Pulmonary artery endothelial cell (primary cell): Measurements from ENCODE around the gene MAN2A2. TPM values are rescaled to one million over a fixed set of nuclear protein-coding genes. Genes with fewer than 3 reads are reported as not detected.
"Not testable (repeated sequence)": the region's sequence is repeated elsewhere in the genome, so short reads cannot be mapped to it uniquely, and the experiment has no call there.

Experiments used
- DNase-seq: peaks from one replicate; pipeline ENCODE4 v3.0.0-alpha.2; 2011; ENCODE audit warnings: low read depth, low spot score
- total RNA-seq: library from RNA; depleted of rRNA; stranded (reverse); fragments of >200 nt; gene quantifications from 2 replicates; pipeline ENCODE4 v1.2.3, GENCODE V29; 2014

Gene MAN2A2
- total RNA-seq, 1 donor from 2014 or later: 19.8 TPM

DNA sequence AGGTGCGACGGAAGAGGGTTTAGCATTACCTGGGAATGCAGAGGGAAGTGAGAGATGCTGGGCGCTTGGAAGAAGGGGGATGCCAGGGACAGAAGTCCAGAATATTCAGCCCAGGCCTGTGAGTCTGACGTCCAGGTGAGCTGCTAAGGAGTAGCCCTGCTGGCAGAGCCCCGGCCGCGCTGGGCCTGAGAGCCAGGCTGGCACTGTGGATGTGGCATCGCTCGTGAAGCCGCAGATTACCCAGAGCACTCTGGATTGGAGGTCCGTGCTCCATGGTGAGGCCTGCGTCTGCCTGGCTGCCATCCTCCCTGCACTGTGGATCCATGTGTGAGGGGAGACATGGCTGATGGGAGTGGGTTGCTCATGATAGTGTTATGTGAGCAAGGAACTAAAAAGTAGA, 14.5 kb downstream of the MAN2A2 start:
- DNase-seq: no peak

DNA sequence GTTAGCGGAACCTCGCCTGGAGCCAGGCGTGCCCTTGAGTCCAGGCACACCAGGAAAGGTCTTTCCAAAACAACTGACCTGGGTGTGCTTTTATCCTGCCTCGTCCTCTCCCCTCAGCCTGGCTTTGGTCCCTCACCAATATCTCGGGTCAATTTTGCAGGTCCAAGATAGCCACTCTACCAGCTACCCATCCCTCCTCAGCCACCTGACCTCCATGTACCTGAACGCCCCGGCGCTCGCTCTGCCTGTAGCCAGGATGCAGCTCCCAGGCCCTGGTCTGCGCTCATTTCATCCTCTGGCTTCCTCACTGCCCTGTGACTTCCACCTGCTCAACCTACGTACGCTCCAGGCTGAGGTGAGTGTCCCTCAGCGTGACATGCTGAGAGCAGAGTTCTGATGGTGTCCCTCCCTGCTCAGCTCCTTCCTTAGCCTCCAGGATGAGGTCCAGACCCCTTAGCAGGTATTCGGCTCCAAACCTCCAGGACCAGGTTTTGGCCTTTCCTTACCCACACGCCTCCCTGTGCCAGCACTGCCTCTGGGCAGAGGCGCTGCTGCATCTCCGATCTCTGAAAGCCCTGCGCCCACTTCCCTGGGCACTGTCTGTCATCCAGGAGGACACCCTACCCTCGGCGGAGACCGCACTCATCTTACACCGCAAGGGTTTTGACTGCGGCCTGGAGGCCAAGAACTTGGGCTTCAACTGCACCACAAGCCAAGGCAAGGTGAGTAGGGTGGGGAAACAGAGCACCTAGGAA, 15.1 kb downstream of the MAN2A2 start:
- no peak for DNase-seq

DNA sequence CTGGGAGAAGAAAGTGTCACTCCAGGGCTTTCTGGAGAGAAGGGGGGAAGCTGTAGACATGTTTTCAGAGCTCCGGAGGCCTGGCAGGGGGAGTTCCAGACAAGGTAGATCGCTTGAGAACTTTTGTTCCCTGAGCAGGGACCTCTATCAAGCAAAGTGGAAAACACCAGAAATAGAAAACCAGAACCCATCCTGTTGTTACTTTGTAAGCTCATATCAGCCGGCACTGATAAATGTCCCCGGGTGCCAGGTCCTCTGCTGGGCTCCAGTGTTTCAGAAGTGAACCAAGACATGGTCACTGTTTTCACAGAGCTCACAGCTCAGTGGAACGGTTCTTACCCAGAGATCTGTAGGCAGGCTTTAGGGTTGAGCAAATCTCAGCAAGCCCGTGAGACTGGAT, 15.7 kb downstream of the MAN2A2 start:
- no peak for DNase-seq

DNA sequence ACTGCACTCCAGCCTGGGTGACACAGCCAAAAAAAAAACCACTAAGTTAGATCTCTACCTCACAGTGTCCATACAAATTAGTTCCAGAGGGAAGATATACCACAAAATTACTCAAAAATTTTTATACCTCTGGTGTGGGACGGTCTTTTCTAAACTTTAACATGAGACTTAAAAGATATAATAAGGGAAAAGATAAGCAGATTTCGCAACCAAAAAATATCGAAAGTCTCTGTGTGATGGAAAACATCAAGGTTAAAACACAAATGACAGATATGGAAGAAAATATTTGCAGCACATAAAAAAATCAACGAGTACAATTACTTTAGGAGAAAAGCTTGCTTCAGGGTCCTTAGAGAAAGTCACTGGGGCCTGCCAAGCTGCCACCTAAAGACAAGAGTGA, 18.8 kb downstream of the MAN2A2 start:
- DNase-seq: no peak

DNA sequence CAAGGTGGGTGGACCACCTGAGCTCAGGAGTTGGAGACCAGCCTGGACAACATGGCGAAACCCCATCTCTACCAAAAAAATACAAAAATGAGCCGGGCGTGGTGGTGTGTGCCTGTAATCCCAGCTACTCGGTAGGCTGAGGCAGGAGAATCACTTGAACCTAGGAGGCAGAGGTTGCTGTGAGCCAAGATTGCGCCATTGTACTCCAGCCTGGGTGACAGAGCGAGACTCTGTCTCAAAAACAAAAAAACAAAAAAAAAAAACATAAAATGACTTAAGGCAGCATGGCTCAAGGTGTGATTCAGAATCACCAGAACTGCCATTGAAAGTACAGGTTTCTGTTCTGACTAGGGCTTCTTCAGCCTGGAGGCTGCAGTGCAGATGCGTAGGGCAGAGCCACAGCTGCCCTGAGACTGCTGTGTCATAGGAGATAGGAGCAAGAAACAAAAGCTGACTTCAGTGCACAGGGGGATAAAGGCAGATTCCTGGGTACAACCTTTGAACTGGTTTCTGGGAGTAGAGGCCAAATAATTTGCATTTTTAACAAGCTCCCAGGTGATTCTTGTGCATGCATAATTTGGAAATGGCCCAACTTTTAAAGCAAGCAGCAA, 19.7 kb downstream of the MAN2A2 start:
- DNase-seq: not testable (repeated sequence)

DNA sequence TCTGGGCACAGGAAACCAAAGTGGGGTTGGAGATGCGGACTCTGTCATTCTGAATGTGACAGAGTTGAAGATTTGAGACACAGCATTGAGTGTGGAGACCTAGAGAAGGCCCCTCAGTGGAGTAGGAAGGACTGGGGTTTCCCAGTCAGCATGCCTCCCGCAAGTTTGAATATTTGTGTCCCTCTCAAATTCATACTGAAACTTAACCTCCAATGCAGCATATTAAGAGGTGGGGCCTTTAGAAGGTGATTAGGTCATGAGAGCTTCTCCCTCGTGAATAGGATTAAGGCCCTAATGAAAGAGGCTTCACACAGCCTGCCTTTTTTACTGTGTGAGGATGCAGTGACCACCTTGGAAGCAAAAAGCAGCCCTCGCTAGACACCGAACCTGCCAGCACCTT, 21.3 kb downstream of the MAN2A2 start:
- DNase-seq: no peak

DNA sequence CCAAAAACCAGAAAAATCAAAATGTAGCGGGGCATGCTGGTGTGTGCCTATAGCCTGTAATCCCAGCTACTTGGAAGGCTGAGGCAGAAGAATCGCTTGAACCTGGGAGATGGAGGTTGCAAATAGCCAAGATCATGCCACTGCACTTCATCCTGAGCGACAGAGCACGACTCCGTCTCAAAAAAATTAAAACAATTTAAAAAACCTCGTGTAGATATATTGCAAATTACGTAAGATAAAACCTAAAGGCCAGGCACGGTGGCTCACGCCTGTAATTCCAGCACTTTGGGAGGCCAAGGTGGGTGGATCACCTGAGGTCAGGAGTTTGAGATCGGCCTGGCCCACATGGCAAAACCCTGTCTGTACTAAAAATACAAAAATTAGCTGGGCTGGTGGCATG, 23.7 kb downstream of the MAN2A2 start:
- DNase-seq: not testable (repeated sequence)

DNA sequence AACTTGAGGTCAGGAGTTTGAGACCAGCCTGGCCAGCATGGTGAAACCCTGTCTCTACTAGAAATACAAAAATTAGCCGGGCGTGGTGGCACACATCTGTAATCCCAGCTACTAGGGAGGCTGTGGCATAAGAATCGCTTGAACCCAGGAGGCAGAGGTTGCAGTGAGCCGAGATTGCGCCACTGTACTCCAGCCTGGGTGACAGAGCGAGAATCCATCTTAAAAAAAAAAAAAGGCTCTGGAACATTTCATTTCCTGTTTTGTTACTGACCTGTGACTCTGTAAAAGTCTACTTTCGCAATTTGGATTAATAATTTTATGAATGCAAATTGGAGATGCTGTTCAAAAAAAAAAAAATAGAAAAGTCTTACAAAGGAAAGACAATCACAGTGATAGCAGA, 25.0 kb downstream of the MAN2A2 start:
- DNase-seq: not testable (repeated sequence)

DNA sequence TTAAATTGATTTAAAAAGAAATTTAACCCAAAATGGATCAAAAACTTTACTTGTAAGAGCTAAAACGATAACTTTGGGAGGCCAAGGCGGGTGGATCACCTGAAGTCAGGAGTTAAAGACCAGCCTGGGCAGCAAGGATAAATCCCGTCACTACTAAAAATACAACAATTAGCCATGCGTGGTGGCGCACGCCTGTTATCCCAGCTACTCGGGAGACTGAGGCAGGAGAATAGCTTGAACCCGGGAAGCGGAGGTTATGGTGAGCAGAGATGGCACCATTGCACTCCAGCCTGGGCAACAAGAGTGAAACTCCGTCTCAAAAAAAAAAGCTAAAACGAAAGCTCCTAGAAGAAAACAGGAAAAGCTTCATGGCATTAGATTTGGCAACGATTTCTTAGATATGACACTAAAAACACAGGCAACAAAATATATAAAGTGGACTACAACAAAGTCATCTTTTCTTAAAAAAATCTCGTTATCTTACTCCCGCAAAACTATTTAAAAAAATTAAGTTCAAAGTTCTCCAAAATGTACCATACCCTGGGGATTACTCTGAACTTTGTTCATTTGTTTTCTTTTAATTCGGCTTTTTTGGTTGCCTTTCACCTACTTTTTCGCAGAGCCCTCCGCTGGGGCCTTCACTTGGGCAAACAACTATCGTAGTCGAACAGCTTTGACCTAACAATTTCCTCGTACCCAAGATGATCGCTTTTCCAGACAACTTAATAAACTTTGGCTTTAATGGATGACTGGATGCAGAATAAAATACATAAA, 26.3 kb downstream of the MAN2A2 start:
- DNase-seq: no peak

DNA sequence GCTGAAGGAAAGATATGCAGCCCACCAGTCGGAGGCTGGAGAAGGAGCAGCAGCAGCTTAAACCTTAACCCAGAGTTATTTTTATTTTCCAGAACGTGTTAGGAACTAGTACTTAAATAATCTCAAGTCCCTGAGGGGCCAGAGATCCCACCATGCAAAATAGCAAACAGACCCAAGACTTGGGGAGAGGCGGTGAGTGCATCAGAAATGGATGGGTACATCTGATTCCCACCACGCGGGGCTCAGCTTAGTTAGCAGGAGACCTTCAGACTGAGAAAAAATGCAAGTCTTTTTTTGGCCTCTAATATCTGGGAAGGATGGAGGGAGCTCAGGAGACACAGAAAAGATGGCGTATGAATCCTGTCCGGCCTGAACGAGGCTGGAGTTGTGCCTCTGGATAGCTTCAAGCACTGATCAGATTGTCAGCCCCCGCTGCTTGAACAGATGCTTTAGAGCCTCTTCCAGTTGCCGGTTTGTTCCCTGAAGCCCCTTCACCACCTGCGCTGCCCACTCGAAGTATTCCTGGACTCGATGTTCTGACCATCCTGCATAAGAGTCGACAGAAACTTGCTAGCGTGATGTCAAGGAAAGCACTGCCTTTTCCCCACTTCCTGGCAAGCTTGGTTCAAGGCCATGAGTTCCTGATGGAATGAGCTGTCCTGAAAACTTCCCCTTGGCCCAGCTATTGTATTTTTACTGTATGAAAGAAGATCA, 27.9 kb downstream of the MAN2A2 start:
- no peak for DNase-seq

DNA sequence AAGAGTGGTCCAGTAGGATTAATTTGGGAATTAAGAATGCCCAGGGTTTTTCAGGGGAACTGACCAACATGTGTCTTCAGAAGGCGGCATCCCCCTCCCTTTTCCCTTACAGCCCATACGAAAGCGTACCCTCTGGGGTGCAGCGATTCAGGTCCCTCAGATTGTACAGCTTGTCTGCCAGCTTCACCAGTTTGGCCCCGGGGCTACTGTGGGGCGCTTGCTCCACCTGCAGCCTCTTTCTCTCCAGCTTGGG, 28.4 kb downstream of the MAN2A2 start:
- no peak for DNase-seq

DNA sequence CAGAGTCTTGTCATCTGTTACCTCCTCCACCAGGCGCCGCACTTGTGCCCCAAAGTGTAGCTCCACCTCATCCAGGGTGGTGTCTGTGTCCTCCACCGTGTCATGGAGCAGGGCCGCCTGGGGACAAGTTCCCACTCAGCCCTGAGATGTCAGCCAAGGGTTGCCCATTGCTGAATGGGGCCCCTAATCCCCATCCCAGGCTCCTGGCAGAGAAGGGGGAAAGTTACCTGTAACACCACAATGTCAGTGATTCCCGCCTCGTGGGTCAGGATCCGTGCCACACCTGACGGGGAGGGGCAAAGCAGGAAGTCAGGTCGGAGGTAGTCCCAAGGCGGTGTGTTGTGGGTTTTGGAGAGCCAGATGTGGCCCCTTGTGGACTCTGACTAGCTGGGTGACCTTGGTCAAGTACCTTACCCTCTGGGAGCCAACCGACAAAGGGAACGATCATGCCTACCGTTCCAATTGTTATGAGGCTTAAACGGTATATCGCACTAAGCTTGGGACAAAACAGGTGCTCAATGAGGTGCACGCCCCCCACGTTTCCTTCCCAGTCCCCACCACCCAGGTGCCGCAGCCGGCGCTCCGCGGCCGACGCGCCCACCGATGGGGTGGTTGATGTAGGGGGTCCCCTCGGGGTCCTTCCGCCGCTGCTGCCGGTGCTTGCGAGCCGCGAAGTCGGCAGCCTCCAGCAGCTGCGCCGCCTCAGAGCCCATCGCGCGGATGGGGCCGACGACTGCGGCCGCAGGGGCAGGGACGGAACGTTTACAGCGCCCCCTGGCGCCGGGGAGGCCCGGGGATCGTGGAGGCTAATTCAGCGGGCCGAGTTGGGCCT, 28.9 kb downstream of the MAN2A2 start, which contains the start of gene HDDC3:
Gene HDDC3 (minus strand): TSS at position 722 of the 832 bp plus-strand sequence. CDS start 9 bp downstream, at position 713.
- DNase-seq: no peak

DNA sequence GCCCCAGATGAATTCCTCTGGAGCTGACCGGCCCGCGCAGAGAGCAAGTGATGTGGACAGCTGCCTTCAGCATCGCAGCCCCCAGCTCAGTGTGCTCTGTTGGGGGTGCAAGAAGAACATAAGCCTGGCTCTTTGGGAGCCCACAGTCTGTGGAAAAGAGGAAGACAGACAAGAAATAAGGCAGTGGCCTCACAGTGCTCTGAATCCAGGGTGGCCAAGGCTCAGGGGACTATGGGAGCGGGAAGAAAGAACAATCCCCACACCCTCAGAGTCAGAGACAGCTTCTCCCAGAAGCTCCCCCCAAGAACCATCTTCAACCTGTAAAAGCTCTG, 29.5 kb downstream of the MAN2A2 start:
- no peak for DNase-seq

DNA sequence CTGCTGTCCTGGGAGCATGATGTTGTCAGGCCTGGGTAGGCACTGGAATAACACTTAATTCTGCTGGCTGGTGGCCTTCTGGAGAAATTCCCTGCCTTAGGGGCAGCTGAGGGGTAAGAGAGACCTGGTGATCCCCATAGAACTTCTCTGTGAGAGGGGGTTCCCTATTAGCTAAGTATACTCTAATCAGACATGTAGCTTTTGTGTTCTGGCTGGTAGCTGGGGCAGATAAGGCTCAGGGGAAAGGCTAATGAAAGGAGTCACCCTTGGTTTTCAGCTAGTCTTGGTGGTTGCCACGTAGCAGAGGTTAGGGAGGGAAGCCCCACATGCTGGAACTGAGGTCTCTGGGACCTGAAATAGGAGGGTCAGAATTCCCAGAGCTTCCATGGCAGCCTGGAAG, 30.2 kb downstream of the MAN2A2 start:
- DNase-seq: no peak

DNA sequence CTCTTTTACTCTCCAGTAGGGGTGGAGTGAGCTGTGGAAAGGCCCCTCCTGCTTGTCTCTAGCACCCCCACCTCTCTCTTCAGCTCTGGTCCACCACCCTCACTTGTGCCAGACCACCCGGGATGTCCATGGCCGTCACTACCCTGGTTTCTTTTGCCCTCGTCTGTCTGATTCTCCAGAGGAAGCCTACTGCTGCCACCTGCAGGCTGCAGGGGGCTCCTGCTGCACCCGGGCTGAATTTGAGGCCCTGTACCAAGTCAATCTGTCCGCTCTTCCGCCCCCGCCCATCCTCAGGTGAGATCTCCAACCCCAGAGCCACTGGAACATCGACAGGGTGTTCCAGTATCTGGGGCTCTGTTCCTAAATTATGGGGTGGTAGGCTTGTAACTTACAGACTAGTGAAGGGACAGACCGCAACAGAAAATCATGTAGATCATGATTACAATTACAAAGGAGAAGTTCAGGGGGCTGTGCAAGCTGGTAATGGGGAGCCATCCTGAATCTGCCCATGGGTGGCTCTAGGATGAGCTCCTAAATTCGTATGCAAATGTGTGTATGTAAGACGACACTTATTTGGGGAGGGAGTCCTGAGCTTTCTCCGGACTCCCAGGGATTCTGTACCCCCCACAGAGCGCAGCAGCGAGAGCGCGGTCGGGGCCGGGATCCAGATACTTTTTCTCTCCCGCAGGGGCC, 31.3 kb downstream of the MAN2A2 start:
- no peak for DNase-seq

DNA sequence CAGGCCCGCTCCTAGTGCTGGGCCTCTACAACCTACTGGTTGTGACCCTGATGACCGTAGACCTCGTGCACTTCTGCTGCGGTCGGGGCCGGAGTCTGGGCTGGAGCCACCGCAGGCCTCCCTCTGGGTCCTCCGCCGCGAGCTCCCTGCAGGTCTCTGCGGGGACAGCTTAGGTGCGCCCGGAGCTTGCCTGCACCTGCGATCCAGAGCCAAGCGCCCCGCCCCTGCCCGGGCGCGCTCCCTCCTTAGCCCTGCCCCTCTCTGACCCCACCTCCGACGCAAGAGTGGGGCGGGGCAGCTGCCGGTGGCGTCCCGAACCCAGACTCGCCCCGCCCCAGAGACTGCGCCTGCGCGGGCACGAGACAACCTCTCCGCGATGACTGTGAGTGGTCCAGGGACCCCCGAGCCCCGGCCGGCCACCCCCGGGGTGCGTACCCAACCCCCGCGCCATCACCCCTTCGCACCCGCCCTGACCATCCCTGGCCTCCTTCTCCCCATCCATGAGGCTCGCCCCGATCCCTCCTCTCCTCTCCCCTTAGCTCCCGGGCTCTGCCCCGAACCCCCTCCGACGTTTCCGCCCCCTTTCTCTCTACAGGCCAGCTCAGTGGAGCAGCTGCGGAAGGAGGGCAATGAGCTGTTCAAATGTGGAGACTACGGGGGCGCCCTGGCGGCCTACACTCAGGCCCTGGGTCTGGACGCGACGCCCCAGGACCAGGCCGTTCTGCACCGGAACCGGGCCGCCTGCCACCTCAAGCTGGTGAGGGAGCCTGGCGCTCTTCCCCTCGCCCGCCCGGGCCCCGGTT, 32.0 kb downstream of the MAN2A2 start, which contains the start of gene UNC45A:
Gene UNC45A (plus strand): TSS at position 337 of the 803 bp plus-strand sequence. CDS start 40 bp downstream, at position 377.
- no peak for DNase-seq

DNA sequence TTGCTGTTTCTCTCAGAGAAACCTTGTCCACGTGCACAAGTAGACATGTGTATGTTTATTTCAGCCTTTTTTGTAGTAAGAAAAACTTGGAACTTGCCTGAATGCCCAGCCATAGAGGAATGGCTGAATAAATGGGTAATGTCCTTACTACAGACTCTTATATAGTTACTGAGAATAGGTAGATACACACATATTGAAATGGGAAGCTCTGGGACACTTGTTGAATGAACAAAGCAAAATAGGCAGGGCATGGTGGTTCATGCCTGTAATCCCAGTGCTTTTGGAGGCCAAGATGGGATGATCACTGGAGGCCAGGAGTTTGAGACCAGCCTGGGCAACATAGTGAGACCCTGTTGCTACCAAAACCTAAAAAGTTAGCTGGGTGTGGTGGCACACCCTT, 33.7 kb downstream of the MAN2A2 start:
- DNase-seq: no peak

DNA sequence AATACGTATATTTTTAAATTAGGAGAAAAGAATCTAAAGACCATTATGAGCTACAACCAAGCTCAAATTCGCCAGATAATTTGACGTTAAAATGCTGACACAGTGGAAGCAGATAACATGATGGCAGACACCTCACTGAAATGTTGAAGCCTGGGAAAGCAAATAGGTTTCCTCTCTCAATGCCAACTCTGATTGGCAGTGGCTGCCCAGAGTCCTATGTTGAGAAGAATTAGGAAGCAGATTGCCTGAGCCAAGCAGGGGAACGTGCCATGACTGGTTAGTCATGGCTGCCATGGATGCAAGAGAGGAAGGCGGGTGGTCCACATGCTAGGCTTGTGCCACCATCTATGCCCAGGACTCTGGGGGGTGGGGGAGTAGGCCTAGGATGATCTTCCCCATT, 35.2 kb downstream of the MAN2A2 start:
- DNase-seq: no peak

DNA sequence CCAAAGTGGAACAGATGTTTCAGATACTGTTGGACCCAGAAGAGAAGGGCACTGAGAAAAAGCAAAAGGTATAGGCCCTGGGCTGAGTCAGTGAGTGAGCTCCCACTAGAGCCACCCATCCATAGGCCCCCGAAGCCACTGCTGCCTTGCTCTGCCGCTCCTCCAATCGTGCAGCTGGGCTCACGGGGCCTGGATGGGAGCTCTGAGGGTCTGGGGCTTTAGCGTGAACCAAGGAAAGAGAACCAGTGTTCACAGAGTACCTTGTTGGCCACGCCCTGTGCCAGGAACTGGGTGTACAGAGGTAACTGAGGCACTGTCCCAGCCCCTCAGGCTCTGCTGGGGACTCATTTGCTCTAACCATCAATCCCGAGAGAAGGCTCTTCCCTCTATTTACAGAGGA, 36.7 kb downstream of the MAN2A2 start:
- no peak for DNase-seq

DNA sequence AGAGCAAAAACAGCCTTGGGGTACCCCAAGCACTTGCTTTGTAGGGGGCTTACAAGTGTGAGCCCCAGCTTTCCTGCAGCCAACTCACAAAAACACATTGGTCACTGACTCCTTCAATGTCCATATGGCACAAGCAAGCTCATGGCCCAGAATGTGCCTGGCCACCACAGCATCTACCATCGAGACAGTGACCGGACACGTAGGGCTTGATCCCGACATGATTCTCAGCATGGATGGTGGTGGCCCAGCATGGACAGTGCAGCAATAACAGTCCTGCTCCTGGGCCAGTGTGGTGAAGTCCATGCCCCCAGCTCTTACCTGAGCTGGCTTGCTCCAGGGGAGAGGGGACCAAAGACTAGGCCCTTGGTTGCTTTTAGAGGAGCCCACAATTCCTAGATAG, 37.9 kb downstream of the MAN2A2 start:
- DNase-seq: no peak
